HPDE6-E6E7 (cell line): ENCODE measurements around the gene APOC4.

Source experiments
- DNase-seq: peaks from one replicate; pipeline ENCODE4 v3.0.0; 2011; ENCODE audit warnings: missing footprints; ENCODE audit errors: extremely low spot score

The APOC4 gene

DNA sequence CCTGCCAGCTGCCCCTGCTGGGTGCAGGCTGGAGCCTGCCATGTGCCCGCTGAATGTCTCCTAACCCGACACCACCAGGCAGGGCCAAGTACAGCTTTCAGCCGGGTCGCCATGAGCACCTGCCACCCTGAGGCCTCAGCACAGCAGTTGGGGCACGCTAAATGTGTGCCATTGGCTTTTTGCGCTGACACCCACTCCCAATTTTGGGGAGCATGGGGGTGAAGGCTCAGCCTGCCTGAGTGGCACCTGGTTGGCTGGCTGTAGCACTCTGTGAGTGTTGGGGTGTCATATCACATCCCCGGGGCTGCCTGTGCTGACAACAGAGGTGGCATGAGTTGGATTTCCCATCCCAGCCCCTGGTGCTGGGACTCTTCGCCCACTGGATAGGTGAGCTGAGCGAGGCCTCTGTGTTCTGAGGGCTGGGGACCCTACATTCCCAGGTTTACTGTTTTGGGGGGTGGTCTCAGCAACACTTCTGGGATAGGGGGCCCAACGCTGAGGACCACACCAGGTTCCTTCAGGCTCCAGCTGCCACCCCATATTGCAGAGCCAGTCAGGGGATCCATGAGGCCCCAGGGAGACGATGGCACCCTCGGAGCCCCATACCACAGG lies 52.0 kb downstream of the APOC4 start:
- no peak for DNase-seq
